Pancreas (tissue), 10 donors: Measurements from ENCODE around the gene ALX4. TPM values are rescaled to one million over a fixed set of nuclear protein-coding genes. Genes with fewer than 3 reads are reported as not detected.

ENCODE experiments used
- ATAC-seq, 4 donors: fragments of 200-7000 bp; cut with Tn5 transposase; one replicate each; pipeline versions ENCODE4 v1.8.0 to v1.9.1; 2020; ENCODE audit warnings: mild to moderate bottlenecking in 4 of 4, moderate library complexity in 4 of 4
- DNase-seq, 6 donors: peaks; one replicate each; pipeline ENCODE4 v3.0.0-alpha.2; 2020
- FAIRE-seq: peaks from 2 replicates; lab custom pipeline; 2012; peaks lifted over from hg19 to GRCh38; lab: Jason Lieb, UNC
- H3K27ac ChIP-seq, 4 donors: fragments of 200-600 bp; sonication (generic); 1 replicate in 3 of 4; 2 replicates in 1 of 4; pipeline versions ENCODE4 v1.5.0 to v1.8.0; 2020
- H3K27me3 ChIP-seq, 4 donors: fragments of 200-600 bp; one replicate each; pipeline ENCODE4 v1.8.0; 2021
- H3K36me3 ChIP-seq, 3 donors: fragments of 200-600 bp; sonication (generic) in 1 of 3; one replicate each; pipeline versions ENCODE4 v1.5.0 to v1.8.0; 2020 to 2021
- H3K4me1 ChIP-seq, 3 donors: fragments of 200-600 bp; one replicate each; pipeline ENCODE4 v1.8.0; 2021
- H3K4me3 ChIP-seq, 4 donors: fragments of 200-600 bp; sonication (generic) in 2 of 4; one replicate each; pipeline versions ENCODE4 v1.5.0 to v1.8.0; 2020 to 2021
- H3K9me3 ChIP-seq, 4 donors: fragments of 200-600 bp; one replicate each; pipeline ENCODE4 v1.8.0; 2021
- WGBS, 2 donors: extraction: QIAGEN DNeasy Blood & Tissue Kit; methylation state at CpG; one replicate each; pipeline ENCODE4 v1.1.7; 2013; 5-methylcytosine and 5-hydroxymethylcytosine counted together
- intact Hi-C, 3 donors: fragments of 100-400 bp; cut with DNase I; formaldehyde crosslinking; loops; one replicate each; pipeline versions ENCODE4 v1.11.1 to v1.14.2; 2022
- polyA plus RNA-seq, 2 donors: library from polyadenylated mRNA; stranded (reverse); fragments of 200-250 nt; gene quantifications; one replicate each; pipeline ENCODE4 v1.2.3, GENCODE V29; 2013
- total RNA-seq, 6 donors: library from RNA; stranded (reverse); fragmentation: NEBNext Ultra II Directional in 4 of 6; extraction: Animal tissue kit (Norgen Biotek cat#: 25700) in 4 of 6; gene quantifications; one replicate each; pipeline versions ENCODE4 v1.2.1 to v1.2.4, GENCODE V29; 2021 to 2023
- TF ChIP-seq, protein P1 (sequence below), 4 donors: fragments of 200-600 bp; sonication (generic) in 3 of 4; IDR thresholded peaks; one replicate each; pipeline versions ENCODE4 v1.5.0 to v1.8.0; 2021; ENCODE audit warnings: antibody characterized with exemption in 4 of 4
- donor health status: healthy with polysubstance abuse.
- donor health status: DM: no; HTN: no; CAD: no; lungs with moderate emphysema.
- donor health status: DM: no; HTN: no; CAD: no.
- donor health status: control.
- donor health status: control.
- donor health status: Bipolar disorder and iron deficiency.
- donor health status: DM: yes; HTN: yes; CAD: no.
- donor health status: DM: no; HTN: no; CAD: no.
- donor health status: DM: no; HTN: no; CAD: no.
- donor health status: DM: yes; HTN: yes; CAD: no.

The ALX4 gene
- total and polyA plus RNA-seq, 8 donors = 0.02 to 0.04 (median 0.03) TPM; not detected in 5

DNA sequence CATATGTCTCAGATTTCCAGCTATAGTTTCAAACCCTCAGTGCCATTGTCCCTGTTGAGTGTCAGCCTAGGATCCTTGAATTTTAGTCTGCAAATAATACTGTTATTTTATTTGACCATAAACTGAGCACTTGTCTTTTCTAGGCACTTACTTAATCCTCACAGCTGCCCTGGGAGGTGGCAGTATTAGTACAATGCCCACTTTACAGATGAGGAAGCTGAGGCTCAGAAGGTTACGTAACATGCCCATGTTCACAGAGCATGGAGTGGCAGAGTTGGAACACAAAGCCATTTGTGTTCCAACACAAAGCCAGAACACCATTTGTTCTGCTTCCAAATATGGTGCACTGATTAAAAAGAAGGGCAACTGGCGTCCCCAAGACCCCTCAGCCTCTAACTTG lies 38.2 kb upstream of the ALX4 start:
- Histone ChIP-seq H3K27ac (no peak overlapping the region), H3K36me3 (no peaks in the 10 kb centered on the region), H3K4me1 (no peaks in the 10 kb centered on the region), H3K27me3 (no peaks in the 10 kb centered on the region), H3K4me3 (no peak overlapping the region), H3K9me3 (no peaks in the 10 kb centered on the region)
- ATAC-seq (no peak), DNase-seq (no peak), FAIRE-seq (no peak)
- TF ChIP-seq, protein P1, sequence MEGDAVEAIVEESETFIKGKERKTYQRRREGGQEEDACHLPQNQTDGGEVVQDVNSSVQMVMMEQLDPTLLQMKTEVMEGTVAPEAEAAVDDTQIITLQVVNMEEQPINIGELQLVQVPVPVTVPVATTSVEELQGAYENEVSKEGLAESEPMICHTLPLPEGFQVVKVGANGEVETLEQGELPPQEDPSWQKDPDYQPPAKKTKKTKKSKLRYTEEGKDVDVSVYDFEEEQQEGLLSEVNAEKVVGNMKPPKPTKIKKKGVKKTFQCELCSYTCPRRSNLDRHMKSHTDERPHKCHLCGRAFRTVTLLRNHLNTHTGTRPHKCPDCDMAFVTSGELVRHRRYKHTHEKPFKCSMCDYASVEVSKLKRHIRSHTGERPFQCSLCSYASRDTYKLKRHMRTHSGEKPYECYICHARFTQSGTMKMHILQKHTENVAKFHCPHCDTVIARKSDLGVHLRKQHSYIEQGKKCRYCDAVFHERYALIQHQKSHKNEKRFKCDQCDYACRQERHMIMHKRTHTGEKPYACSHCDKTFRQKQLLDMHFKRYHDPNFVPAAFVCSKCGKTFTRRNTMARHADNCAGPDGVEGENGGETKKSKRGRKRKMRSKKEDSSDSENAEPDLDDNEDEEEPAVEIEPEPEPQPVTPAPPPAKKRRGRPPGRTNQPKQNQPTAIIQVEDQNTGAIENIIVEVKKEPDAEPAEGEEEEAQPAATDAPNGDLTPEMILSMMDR (IDR thresholded peaks at IDR 0.05) = no peak
- 46 to 71% methylated on average over 2 of the region's 2 CpGs for WGBS, 2 donors
- intact Hi-C loops = no loop called here

DNA sequence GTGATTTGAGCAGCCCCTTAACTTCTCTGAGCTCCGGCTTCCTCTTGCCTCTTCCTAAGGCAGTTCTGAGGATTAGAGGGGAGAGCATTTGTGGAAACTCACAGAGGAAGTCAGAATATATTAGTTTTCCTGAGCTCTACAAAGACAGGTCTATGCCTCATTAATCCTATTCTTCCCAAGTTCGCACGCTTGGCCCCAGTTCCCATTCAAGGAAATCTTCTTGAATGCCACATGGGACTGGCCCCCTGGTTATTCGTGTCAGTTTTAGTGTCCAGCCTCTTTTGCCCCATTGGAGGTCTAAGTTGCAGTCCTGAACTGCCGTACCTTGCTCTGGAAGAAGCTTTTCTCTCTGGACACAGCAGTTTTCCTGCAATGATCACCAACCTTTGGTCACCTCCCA lies 37.6 kb upstream of the ALX4 start:
- FAIRE-seq (no peak), DNase-seq (no peak), ATAC-seq (no peak)
- H3K4me3 ChIP-seq = no peak overlapping the region
- TF ChIP-seq, protein P1 (IDR thresholded peaks at IDR 0.05) = no peak
- no peaks in the 10 kb centered on the region for H3K27me3 ChIP-seq
- H3K36me3 ChIP-seq = no peaks in the 10 kb centered on the region
- intact Hi-C loops = no loop called here
- no peak overlapping the region for H3K27ac ChIP-seq
- no peaks in the 10 kb centered on the region for H3K4me1 ChIP-seq
- 82 to 85% methylated on average over 5 of the region's 5 CpGs for WGBS, 2 donors
- no peaks in the 10 kb centered on the region for H3K9me3 ChIP-seq

DNA sequence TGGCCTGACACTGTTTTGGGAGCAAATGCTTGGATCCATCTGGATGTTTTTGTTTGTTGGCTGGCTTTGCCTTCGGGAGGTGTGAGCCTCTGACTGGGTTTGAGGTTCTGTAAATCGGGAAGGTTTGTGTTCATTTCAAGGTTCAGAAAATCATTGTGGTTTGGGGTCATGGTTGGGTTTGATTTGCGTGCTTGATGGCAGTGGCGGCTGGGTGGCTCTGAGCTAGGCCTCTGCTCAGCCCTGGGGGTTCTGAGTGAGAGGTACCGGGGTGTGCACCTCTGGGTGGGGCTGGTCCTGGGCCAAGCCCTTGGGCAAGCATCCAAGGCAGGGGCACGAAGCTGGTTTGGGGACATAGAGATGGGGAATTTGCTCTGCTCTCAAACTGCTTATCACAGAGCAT lies 37.0 kb upstream of the ALX4 start:
- intact Hi-C loops = no loop called here
- TF ChIP-seq, protein P1 (IDR thresholded peaks at IDR 0.05) = no peak
- no peak for FAIRE-seq

DNA sequence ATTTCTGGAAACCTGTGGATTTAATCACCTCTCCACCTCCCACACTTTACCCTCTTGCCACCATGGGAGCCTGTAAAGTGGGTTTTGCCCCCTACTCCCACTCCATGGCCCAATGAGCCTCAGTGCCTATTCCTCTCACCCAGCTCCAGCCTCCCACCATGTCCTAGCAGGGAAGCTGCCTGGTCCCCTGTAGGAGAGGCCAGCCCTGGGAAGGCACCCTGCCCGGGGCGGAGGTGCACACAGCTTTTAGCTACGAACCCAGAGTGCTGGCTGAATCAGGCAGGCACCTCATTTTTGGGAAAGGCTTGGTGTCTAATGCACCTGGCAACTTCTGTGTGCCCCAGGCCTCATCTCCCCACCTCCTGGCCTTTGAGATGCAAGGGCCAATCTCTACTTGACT lies 35.8 kb upstream of the ALX4 start:
- Histone ChIP-seq H3K4me1 (no peaks in the 10 kb centered on the region), H3K27ac (no peak overlapping the region), H3K4me3 (no peak overlapping the region), H3K27me3 (no peaks in the 10 kb centered on the region), H3K36me3 (no peaks in the 10 kb centered on the region), H3K9me3 (no peaks in the 10 kb centered on the region)
- intact Hi-C loops = no loop called here
- no peak for ATAC-seq
- TF ChIP-seq, protein P1 (IDR thresholded peaks at IDR 0.05) = no peak
- WGBS, 2 donors = 76 to 81% methylated on average over 3 of the region's 3 CpGs
- DNase-seq = no peak
- FAIRE-seq = no peak

More for the DNA sequence above, 37.0 kb upstream of the ALX4 start:
- Histone ChIP-seq H3K9me3 (no peaks in the 10 kb centered on the region), H3K27ac (no peak overlapping the region), H3K27me3 (no peaks in the 10 kb centered on the region), H3K4me1 (no peaks in the 10 kb centered on the region), H3K4me3 (no peak overlapping the region), H3K36me3 (no peaks in the 10 kb centered on the region)
- WGBS, 2 donors = 63 to 75% methylated on average over 6 of the region's 6 CpGs
- DNase-seq = no peak
- ATAC-seq = no peak

DNA sequence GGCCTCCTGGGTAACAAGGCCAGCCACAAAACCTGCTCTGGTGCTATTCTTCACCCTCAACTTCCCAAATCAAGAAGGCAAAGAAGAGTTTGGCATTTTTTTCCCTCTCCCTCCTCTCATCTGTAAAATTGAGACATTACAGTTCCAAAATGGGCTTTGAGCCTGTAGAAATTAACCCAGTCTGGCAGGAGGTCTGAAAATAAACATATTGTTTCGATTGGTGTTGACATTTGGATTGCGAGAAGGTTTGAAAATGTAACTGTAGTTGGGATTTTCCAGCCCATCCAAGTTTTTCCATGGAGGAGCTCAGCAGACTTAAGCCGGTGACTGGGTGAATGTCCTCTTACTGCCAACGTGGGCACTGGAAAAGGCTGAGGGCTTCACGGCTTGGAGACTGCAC lies 35.0 kb upstream of the ALX4 start:
- TF ChIP-seq, protein P1 (IDR thresholded peaks at IDR 0.05) = no peak
- H3K27me3 ChIP-seq = no peaks in the 10 kb centered on the region
- no peak overlapping the region for H3K4me3 ChIP-seq
- ATAC-seq (no peak), DNase-seq (no peak), FAIRE-seq (no peak)
- H3K9me3 ChIP-seq = no peaks in the 10 kb centered on the region
- H3K27ac ChIP-seq = no peak overlapping the region
- no peaks in the 10 kb centered on the region for H3K36me3 ChIP-seq
- intact Hi-C loops = no loop called here
- 61 to 73% methylated on average over 5 of the region's 5 CpGs for WGBS, 2 donors
- no peaks in the 10 kb centered on the region for H3K4me1 ChIP-seq
